Dermis microvascular lymphatic vessel endothelial cell (primary cell): Measurements from ENCODE around the gene KPNA2. TPM values are rescaled to one million over a fixed set of nuclear protein-coding genes. Genes with fewer than 3 reads are reported as not detected.
"Not testable (repeated sequence)": the region's sequence is repeated elsewhere in the genome, so short reads cannot be mapped to it uniquely, and the experiment has no call there.

ENCODE experiments used
- DNase-seq, 2 donors: peaks; one replicate each; pipeline versions ENCODE4 v3.0.0 to v3.0.0-alpha.2; 2010; ENCODE audit warnings: low read depth in 2 of 2
- total RNA-seq: library from RNA; depleted of rRNA; stranded (reverse); fragments of >200 nt; gene quantifications from 2 replicates; pipeline ENCODE4 v1.2.1, GENCODE V29; 2014

The KPNA2 gene
- total RNA-seq, 1 donor from 2014 or later, result 103 TPM

GRCh38 chr17:68019675-68020408, 15.7 kb upstream of the KPNA2 start:
- peak; percentile 93 to 96 for DNase-seq

GRCh38 chr17:68020409-68020756, 15.2 kb upstream of the KPNA2 start:
- no peak for DNase-seq

- not testable (repeated sequence) for DNase-seq
These were observed 14.7 kb upstream of the KPNA2 start for GRCh38 chr17:68020791-68021190.

GRCh38 chr17:68021963-68022362, 13.6 kb upstream of the KPNA2 start:
- DNase-seq, result no peak

GRCh38 chr17:68022547-68022946, 13.0 kb upstream of the KPNA2 start:
- not testable (repeated sequence) for DNase-seq

GRCh38 chr17:68029512-68030215, 5.9 kb upstream of the KPNA2 start:
- DNase-seq, result no peak

GRCh38 chr17:68033636-68034451, 1.7 kb upstream of the KPNA2 start:
- peak in 1 of 2 donors; percentile 49 for DNase-seq

- DNase-seq, result no peak
These were observed 1.1 kb upstream of the KPNA2 start for GRCh38 chr17:68034452-68034776.

GRCh38 chr17:68035131-68035522, 408 bp upstream of the KPNA2 start:
- no peak for DNase-seq

- no peak for DNase-seq
These were observed 991 bp downstream of the KPNA2 start for GRCh38 chr17:68036304-68037147.

GRCh38 chr17:68047153-68047846, 11.8 kb downstream of the KPNA2 start:
- DNase-seq, result no peak

GRCh38 chr17:68047890-68048542, 12.5 kb downstream of the KPNA2 start:
- DNase-seq, result not testable (repeated sequence)

GRCh38 chr17:68048996-68049395, 13.5 kb downstream of the KPNA2 start:
- peak in 1 of 2 donors; percentile 28 for DNase-seq

- not testable (repeated sequence) for DNase-seq
These were observed 14.4 kb downstream of the KPNA2 start for GRCh38 chr17:68049812-68050437.

GRCh38 chr17:68051321-68052312, 16.1 kb downstream of the KPNA2 start:
- DNase-seq, result not testable (repeated sequence)

- DNase-seq, result no peak
These were observed 17.3 kb downstream of the KPNA2 start for GRCh38 chr17:68052810-68053209.

GRCh38 chr17:68053231-68054013, 17.9 kb downstream of the KPNA2 start:
- peak; percentile 37 to 96 for DNase-seq
